Stimulated activated CD8-positive, alpha-beta memory T cell treated with anti-CD3 and anti-CD28 coated beads, Interleukin-15, amount 100 ng/mL, for 48 hours (primary cell): Measurements from ENCODE around the gene APH1A.
"Not testable (repeated sequence)": the region's sequence is repeated elsewhere in the genome, so short reads cannot be mapped to it uniquely, and the experiment has no call there.

Experiments used
- DNase-seq, 2 donors: peaks; one replicate each; pipeline ENCODE4 v3.0.0-alpha.2; 2020; ENCODE audit warnings: low read depth in 2 of 2

The APH1A gene

GRCh38 chr1:150233359-150234308 is 35.2 kb downstream of the APH1A start:
- DNase-seq = peak in 1 of 2 donors; percentile 21

DNA sequence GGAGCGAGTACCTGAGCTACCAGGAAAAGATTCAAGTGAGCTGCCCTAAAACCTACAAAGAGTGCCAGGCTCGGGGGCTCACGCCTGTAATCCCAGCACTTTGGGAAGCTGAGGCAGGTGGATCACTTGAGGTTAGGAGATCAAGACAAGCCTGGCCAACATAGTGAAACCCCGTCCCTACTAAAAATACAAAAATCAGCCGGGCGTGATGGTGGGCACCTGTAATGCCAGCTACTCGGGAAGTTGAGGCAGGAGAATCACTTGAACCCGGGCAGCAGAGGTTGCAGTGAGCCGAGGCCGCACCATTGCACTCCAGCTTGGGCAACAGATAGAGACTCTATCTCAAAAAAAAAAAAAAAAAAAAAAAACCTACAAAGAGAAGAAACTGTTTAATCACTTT is 35.9 kb downstream of the APH1A start:
- DNase-seq = not testable (repeated sequence)

DNA sequence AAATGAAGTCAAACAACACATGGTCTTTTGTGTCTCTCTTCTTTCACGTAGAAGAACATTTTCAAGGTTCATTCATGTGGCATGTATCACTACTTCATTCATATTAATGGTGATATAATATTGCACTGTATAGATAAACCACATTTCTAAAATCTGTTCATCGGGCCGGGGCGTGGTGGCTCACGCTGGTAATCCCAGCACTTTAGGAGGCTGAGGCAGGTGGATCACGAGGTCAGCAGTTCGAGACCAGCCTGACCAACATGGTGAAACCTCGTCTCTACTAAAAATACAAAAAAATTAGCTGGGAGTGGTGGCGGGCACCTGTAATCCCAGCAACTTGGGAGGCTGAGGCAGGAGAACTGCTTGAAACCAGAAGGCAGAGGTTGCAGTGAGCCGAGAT is 40.6 kb downstream of the APH1A start:
- DNase-seq = not testable (repeated sequence)

DNA sequence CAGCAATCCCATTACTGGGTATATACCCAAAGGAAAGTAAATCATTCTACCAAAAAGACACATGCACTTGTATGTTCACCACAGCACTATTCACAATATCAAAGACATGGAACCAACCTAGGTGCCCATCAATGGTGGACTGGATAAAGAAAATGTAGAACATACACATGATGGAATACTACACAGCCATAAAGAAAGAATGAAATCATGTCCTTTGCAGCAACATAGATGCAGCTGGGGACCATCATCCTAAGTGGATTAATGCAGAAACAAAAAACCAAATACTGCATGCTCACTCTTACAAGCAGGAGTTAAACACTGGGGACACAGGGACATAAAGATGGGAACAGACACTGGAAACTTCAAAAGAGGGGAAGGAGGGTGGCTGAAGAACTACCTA is 41.6 kb downstream of the APH1A start:
- DNase-seq = no peak

DNA sequence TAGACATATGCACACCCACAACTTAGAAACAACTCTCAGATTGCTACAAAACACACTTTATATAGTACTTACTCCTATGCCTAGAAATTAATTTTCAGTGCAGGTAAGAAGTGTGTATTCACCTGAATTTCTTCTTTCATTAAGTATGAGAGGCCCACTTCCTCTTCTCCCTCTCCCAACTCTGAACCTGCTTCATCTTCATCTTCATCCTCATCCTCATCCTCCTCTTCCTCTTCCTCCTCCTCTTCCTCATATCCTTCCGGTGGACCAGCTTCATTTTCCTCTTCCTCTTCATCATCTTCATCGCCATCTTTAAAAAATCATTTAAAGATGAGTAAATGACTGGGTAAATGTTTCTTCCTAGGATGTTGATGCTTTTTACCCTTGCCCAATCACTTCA is 42.3 kb downstream of the APH1A start:
- no peak for DNase-seq

- DNase-seq = no peak
Observed at GRCh38 chr1:150225546-150225945, 43.3 kb downstream of the APH1A start.

DNA sequence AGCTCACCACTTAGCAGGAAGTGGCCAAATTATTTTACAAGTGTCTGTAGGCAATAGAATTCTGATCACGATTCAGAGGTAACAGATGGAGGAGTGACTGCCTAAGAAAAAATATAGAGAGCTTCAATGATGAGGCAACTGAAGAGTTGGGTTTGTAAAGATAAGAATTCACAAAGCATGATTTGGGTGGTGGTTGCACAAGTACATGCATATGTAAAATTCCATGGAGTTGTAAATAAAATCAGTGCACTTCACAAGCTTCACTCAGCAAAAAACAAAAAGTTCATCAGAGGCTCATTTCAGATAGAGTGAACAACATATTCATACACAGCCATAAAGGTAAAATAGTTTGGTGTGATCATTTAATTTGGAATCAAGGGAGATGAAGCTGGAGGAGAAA is 43.8 kb downstream of the APH1A start:
- DNase-seq = no peak

DNA sequence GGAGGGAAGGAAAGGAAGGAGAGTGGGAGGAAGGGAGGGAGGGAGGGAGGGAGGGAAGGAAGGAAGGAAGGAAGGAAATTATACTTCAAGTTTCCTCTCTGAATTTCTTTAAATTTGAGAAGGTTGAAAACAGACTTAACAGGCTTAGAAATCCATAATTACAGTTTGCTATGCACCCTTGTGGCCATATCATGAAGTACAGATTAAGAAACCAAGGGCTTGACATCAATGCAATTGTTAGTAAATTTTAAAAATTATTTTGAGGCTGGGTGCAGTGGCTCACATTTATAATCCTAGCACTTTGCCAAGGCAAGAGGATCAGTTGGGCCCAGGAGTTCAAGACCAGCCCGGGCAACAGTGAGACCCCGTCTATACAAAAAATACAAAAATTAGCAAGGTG is 47.3 kb downstream of the APH1A start:
- DNase-seq = no peak

GRCh38 chr1:150215855-150216254 is 53.0 kb downstream of the APH1A start:
- not testable (repeated sequence) for DNase-seq
